GM12878 (cell line): ENCODE results near the gene FYB1. TPM values are rescaled to one million over a fixed set of nuclear protein-coding genes. Genes with fewer than 3 reads are reported as not detected.

ENCODE experiments used
- ATF7 ChIP-seq: fragments of 450-650 bp; IDR thresholded peaks from 2 replicates; pipeline ENCODE4 v1.6.1; 2016; ENCODE audit warnings: low read depth, mild to moderate bottlenecking
- CREM ChIP-seq: IDR thresholded peaks from 2 replicates; pipeline ENCODE4 v1.6.1; 2014; ENCODE audit warnings: antibody characterized with exemption, low read depth
- DPF2 ChIP-seq: fragments of 450-650 bp; IDR thresholded peaks from 2 replicates; pipeline ENCODE4 v1.6.1; 2017; ENCODE audit warnings: mild to moderate bottlenecking
- ETV6 ChIP-seq, 2 experiments: fragments of 450-650 bp in 1 of 2; IDR thresholded peaks in 1 of 2; conservative IDR thresholded peaks in 1 of 2; 2 replicates each; pipeline ENCODE4 v1.6.1; 2014; ENCODE audit warnings: antibody characterized with exemption in 1 of 2, borderline replicate concordance in 1 of 2, low read depth in 1 of 2, mild to moderate bottlenecking in 1 of 2, moderate library complexity in 1 of 2
- JUNB ChIP-seq: IDR thresholded peaks from 2 replicates; pipeline ENCODE4 v1.6.1; 2016; ENCODE audit warnings: antibody characterized with exemption, mild to moderate bottlenecking
- MAX ChIP-seq: IDR thresholded peaks from 2 replicates; pipeline ENCODE4 v1.6.1; 2012; ENCODE audit warnings: low read depth, low read length, improper control_type of control experiment
- MEF2B ChIP-seq: fragments of 450-650 bp; IDR thresholded peaks from 2 replicates; pipeline ENCODE4 v1.6.1; 2018; ENCODE audit warnings: mild to moderate bottlenecking, moderate library complexity; ENCODE audit not compliant: partially characterized antibody, poor library complexity, severe bottlenecking
- MLLT1 ChIP-seq: fragments of 450-650 bp; IDR thresholded peaks from 2 replicates; pipeline ENCODE4 v1.6.1; 2016; ENCODE audit warnings: mild to moderate bottlenecking
- MTA2 ChIP-seq: fragments of 450-650 bp; IDR thresholded peaks from 2 replicates; pipeline ENCODE4 v1.6.1; 2016; ENCODE audit warnings: low read depth, mild to moderate bottlenecking, moderate library complexity
- MYC ChIP-seq: IDR thresholded peaks from 2 replicates; pipeline ENCODE4 v1.6.1; 2011; ENCODE audit warnings: mild to moderate bottlenecking, low read length, moderate library complexity, inconsistent platforms; ENCODE audit not compliant: insufficient read depth, insufficient replicate concordance, insufficient read length, severe bottlenecking
- POU2F2 ChIP-seq: IDR thresholded peaks from 3 replicates; pipeline ENCODE4 v1.6.1; 2011; ENCODE audit warnings: low read depth, mild to moderate bottlenecking, low read length, borderline replicate concordance
- RELB ChIP-seq: fragments of 450-650 bp; IDR thresholded peaks from 2 replicates; pipeline ENCODE4 v1.6.1; 2017; ENCODE audit warnings: low read depth, mild to moderate bottlenecking, moderate library complexity
- RUNX3 ChIP-seq: IDR thresholded peaks from 2 replicates; pipeline ENCODE4 v1.6.1; 2012; ENCODE audit warnings: low read length, inconsistent platforms
- SKIL ChIP-seq: fragments of 450-650 bp; IDR thresholded peaks from 2 replicates; pipeline ENCODE4 v1.6.1; 2017; ENCODE audit warnings: mild to moderate bottlenecking, low read depth, inconsistent platforms; ENCODE audit not compliant: poor library complexity, severe bottlenecking
- ZBTB11 ChIP-seq: fragments of 450-650 bp; formaldehyde crosslinking; IDR thresholded peaks from 2 replicates; pipeline ENCODE4 v1.5.0; 2022; ENCODE audit warnings: mild to moderate bottlenecking, missing genetic modification characterization
- ZNF217 ChIP-seq: fragments of 450-650 bp; IDR thresholded peaks from 2 replicates; pipeline ENCODE4 v1.6.1; 2017; ENCODE audit warnings: antibody characterized with exemption, mild to moderate bottlenecking
- ZSCAN29 ChIP-seq: fragments of 450-650 bp; IDR thresholded peaks from 2 replicates; pipeline ENCODE4 v1.6.1; 2017; ENCODE audit warnings: mild to moderate bottlenecking, moderate library complexity
- polyA plus RNA-seq, 11 experiments: library from polyadenylated mRNA; depleted of rRNA in 4 of 11; unstranded in 6 of 11; stranded (reverse) in 5 of 11; fragments of >200 nt; fragmentation: Nextera tagmentation in 4 of 11; fragmentation: Illumina TruSeq in 1 of 11; extraction: Ambion mirVana in 4 of 11; extraction: Trizol in 1 of 11; gene quantifications; 1 replicate in 1 of 11; 2 replicates in 10 of 11; pipeline versions ENCODE4 v1.2.1 to v1.2.3, GENCODE V29; 2011 to 2016; ENCODE audit warnings: inconsistent platforms in 2 of 11, missing spikeins in 2 of 11, low read depth in 1 of 11
- total RNA-seq, 4 experiments: library from RNA; depleted of rRNA in 3 of 4; stranded (reverse); fragments of >200 nt in 3 of 4; fragmentation: Illumina TruSeq in 1 of 4; extraction: Trizol in 1 of 4; gene quantifications; 2 replicates each; pipeline versions ENCODE4 v1.2.1 to v1.2.3, GENCODE V29; 2013 to 2021
- TF ChIP-seq, protein P1 (sequence below): IDR thresholded peaks from 2 replicates; pipeline ENCODE4 v1.6.1; 2011; ENCODE audit warnings: low read depth, mild to moderate bottlenecking, low read length, moderate library complexity, borderline replicate concordance; ENCODE audit errors: extremely low read depth

Gene FYB1
- total and polyA plus RNA-seq, 10 of the 15 experiments (the other 5 are each of a cell fraction or from before 2014, with no cell fraction given): 0.06 to 4.3 (median 0.25) TPM; not detected in 2

DNA sequence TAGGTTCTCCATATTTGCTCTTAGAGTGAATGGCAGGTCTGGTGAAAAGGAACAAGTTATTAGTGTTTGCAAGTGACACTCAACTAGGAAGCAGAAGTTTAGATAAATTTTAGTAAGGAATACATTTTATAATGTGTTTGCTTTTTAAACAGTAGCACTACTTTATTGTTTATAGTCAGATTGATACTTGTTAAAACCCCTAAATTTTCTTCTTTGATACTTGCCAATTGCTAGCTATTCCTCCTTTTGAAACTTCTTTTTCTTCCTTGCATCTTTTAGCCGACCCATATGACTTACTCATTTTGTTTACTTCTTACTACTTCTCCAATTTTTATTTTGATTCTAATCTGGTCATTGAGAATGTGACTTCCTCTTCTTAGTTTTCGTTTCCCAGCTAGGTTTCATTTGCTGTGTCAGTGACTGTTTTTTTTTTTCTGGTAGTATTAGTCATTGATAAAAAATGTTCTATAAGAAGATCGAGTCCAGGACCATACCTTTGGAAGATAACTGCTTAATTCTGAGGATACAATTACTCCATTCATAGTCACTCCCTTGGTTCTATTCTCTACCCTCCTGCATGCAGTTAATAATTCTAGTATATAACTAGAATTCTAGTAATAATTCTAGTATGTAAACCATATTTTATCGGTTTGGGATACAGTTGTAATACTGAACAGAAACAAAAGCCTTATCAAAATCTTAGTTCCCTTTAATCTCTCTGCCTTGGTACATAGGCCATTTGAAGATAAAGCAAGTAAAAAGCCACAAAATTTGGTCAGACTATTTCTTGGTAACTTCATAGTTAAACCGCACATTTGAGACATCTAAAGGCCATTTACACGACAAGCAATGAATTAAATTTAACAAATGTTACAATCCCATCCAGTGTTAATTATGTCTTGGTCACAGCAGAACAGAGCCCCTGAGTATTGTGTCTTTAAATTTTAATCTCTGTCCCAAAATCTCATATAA, 142.3 kb downstream of the FYB1 start (continued):
- TF ChIP-seq RELB (peak; percentile 61), ETV6 (conservative IDR thresholded peaks at IDR 0.05 in 1 of 2, IDR thresholded peaks at IDR 0.05 in 1 of 2; ENCODE audit: borderline replicate concordance in 1 of 2, low read depth in 1 of 2) (peak in 1 of 2 experiments; percentile 58; a peak in 1 of 4 replicates), DPF2 (peak; percentile 61; the same call in 1 of the 2 replicates), MTA2 (peak; percentile 55), MEF2B (peak; percentile 91), POU2F2 (no peak), MLLT1 (peak; percentile 39; the same call in 1 of the 2 replicates), ZNF217 (no peak), MAX (no peak), RUNX3 (peak; percentile 59), MYC (no peak), SKIL (no peak), JUNB (peak; percentile 58; the same call in 1 of the 2 replicates), ZBTB11 (CRISPR knock-in tag) (no peak), CREM (peak; percentile 15; the same call in 1 of the 2 replicates), ATF7 (peak; percentile 78), ZSCAN29 (no peak)
- TF ChIP-seq, protein P1, sequence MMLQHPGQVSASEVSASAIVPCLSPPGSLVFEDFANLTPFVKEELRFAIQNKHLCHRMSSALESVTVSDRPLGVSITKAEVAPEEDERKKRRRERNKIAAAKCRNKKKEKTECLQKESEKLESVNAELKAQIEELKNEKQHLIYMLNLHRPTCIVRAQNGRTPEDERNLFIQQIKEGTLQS: no peak
